Right cardiac atrium (tissue), 5 donors: Measurements from ENCODE around the gene TIPARP. TPM values are rescaled to one million over a fixed set of nuclear protein-coding genes. Genes with fewer than 3 reads are reported as not detected.

ENCODE experiments used
- ATAC-seq, 2 donors: fragments of 200-7000 bp; cut with Tn5 transposase; one replicate each; pipeline versions ENCODE4 v1.8.0 to v1.9.1; 2020; ENCODE audit warnings: moderate library complexity in 2 of 2, mild to moderate bottlenecking in 1 of 2
- DNase-seq, 3 donors: peaks; one replicate each; pipeline ENCODE4 v3.0.0-alpha.2; 2020
- H3K27ac ChIP-seq: one replicate; pipeline ENCODE4 v1.5.1; 2013; ENCODE audit warnings: mild to moderate bottlenecking, low read length, control low read depth, moderate library complexity
- H3K27me3 ChIP-seq: one replicate; pipeline ENCODE4 v1.6.1; 2013; ENCODE audit not compliant: control insufficient read depth, insufficient read depth
- H3K4me1 ChIP-seq: one replicate; pipeline ENCODE4 v1.6.1; 2013; ENCODE audit warnings: low read length; ENCODE audit not compliant: control insufficient read depth, insufficient read depth
- H3K4me3 ChIP-seq: one replicate; pipeline ENCODE4 v1.5.1; 2013; ENCODE audit warnings: low read length, control low read depth
- H3K9me3 ChIP-seq: one replicate; pipeline ENCODE4 v1.6.1; 2013; ENCODE audit warnings: low read length; ENCODE audit not compliant: control insufficient read depth
- WGBS: extraction: QIAGEN DNeasy Blood & Tissue Kit; methylation state at CpG from one replicate; pipeline ENCODE4 v1.1.7; 2013; 5-methylcytosine and 5-hydroxymethylcytosine counted together
- intact Hi-C, 4 donors: fragments of 100-400 bp; cut with DNase I; formaldehyde crosslinking; loops; one replicate each; pipeline versions ENCODE4 v1.11.0 to v1.14.0; 2022 to 2023
- polyA plus RNA-seq: library from polyadenylated mRNA; stranded (reverse); fragments of 200-250 nt; gene quantifications from one replicate; pipeline ENCODE4 v1.2.3, GENCODE V29; 2013
- total RNA-seq, 4 donors: library from RNA; stranded (reverse); fragmentation: NEBNext Ultra II Directional; extraction: Animal tissue kit (Norgen Biotek cat#: 25700); gene quantifications; one replicate each; pipeline ENCODE4 v1.2.1, GENCODE V29; 2021
- donor health status: healthy with polysubstance abuse.
- donor health status: DM: no; HTN: yes; CAD: no.
- donor health status: DM: no; HTN: no; CAD: no.
- donor health status: DM: no; HTN: yes; CAD: no; lungs with severe emphysema.
- donor health status: DM: yes; HTN: yes; CAD: no.

The TIPARP gene
- total and polyA plus RNA-seq, 5 donors, result 24.3 to 51.3 (median 40.7) TPM

DNA sequence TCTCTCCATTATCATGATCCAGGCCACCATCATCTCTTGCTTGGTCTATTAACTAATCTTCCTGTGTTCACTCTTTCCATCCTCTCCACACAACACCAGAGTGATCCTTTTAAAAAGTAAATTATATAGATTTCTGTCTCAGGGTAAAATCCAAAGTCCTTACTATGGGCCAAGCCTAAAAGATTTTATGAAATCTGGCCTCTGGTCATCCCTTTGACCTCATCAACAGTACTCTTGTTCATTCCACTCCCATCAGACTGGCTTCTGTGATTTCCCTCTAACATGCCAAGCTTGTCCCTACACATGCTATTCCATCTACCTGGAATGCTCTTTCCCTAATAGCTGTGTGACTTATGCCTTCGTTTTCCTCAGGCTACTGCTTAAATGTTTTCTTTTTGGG is 8.3 kb upstream of the TIPARP start:
- Histone ChIP-seq H3K4me3 (no peak overlapping the region), H3K9me3 (no peaks in the 10 kb centered on the region), H3K27ac (no peak overlapping the region), H3K4me1 (no peaks in the 10 kb centered on the region), H3K27me3 (no peaks in the 10 kb centered on the region)
- no peak for ATAC-seq
- intact Hi-C loops, result no loop called here
- DNase-seq, result no peak
- WGBS, result 92% methylated on average over 1 of the region's 1 CpG

- no peaks in the 10 kb centered on the region for H3K4me1 ChIP-seq
- DNase-seq (no peak), ATAC-seq (peak; percentile 31 to 32)
- H3K4me3 ChIP-seq, result no peak overlapping the region
- no peaks in the 10 kb centered on the region for H3K27me3 ChIP-seq
- intact Hi-C loops, result no loop called here
- H3K9me3 ChIP-seq, result no peaks in the 10 kb centered on the region
- H3K27ac ChIP-seq, result no peak overlapping the region
- WGBS, result 44% methylated on average over 4 of the region's 4 CpGs
These were observed 6.2 kb upstream of the TIPARP start for GRCh38 chr3:156668073-156668763.

DNA sequence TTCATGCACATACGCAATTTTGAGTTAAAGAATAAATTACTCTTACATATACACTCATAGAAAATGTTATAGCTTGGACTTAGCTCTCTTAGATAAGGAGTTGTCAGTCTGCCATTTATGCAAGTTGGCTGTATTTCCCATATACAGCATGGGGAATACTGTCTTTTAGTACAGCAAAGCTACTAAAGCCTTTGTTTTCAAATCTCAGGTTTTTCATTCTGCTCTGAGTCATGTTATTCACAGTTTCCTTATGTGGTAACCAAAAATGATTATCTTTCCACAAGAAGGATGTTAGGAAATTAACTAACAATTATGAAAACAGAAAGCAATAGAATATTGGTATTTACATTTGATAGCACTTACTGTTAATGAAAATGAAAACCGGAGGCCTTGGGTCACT is 4.3 kb upstream of the TIPARP start:
- Histone ChIP-seq H3K27me3 (no peaks in the 10 kb centered on the region), H3K27ac (no peak overlapping the region), H3K9me3 (no peaks in the 10 kb centered on the region), H3K4me3 (no peak overlapping the region), H3K4me1 (no peaks in the 10 kb centered on the region)
- intact Hi-C loops, result loop anchor here (5.0 to 10.0 kb wide), 6 partner anchors 115 to 467 kb away; partner anchors contain the start of genes SSR3 (in 2 of the 4) and LEKR1 (in 1 of the 4)
- ATAC-seq (no peak), DNase-seq (no peak)
- WGBS, result 90% methylated on average over 2 of the region's 2 CpGs

DNA sequence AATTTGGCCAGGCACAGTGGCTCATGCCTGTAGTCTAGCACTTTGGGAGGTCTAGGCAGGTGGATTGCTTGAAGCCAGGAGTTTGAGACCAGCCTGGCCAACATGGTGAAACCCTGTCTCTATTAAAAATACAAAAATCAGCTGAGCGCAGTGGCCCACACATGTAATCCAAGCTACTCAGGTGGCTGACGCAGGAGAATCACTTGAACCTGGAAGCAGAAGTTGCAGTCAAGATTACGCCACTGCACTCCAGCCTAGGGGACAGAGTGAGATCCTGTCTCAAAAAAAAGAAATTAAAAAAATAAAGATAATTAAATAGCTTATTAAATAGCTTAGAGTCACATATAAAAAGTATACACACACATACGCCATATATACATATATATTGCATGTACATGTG is 3.7 kb upstream of the TIPARP start:
- WGBS, result 71% methylated on average over 4 of the region's 4 CpGs
- H3K27me3 ChIP-seq, result no peaks in the 10 kb centered on the region
- no peak overlapping the region for H3K4me3 ChIP-seq
- H3K9me3 ChIP-seq, result no peaks in the 10 kb centered on the region
- H3K27ac ChIP-seq, result no peak overlapping the region
- no peaks in the 10 kb centered on the region for H3K4me1 ChIP-seq
- intact Hi-C loops, result loop anchor here (5.0 to 10.0 kb wide), 6 partner anchors 116 to 467 kb away; partner anchors contain the start of genes SSR3 (in 2 of the 4) and LEKR1 (in 1 of the 4)
- ATAC-seq, result no peak
- no peak for DNase-seq

DNA sequence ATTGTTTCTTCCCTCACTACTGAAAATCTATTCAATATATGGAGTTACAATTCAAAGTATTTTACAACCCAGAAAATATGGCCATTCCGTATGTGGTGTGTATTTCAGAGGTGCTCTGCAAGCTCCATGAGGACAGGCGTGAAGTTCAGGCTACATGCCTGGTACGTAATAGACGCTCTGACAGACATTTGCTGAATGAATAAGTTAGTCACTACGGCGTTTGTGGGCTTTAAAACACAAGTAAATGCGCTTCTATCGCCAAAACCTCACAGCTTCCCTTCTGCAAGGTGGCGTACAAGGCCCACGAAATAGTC is 701 bp upstream of the TIPARP start:
- H3K9me3 ChIP-seq, result no peaks in the 10 kb centered on the region
- intact Hi-C loops, result loop anchor here (2.0 to 10.0 kb wide), 7 partner anchors 119 to 464 kb away; partner anchors contain the start of genes SSR3 (in 2 of the 4) and LEKR1 (in 1 of the 4)
- peak overlapping the region; percentile 59 for H3K27ac ChIP-seq
- peaks cover 5% of the 10 kb centered on the region for H3K4me1 ChIP-seq
- DNase-seq (no peak), ATAC-seq (no peak)
- H3K4me3 ChIP-seq, result peak overlapping the region; percentile 21
- 10% methylated on average over 10 of the region's 10 CpGs for WGBS
- H3K27me3 ChIP-seq, result no peaks in the 10 kb centered on the region

- Histone ChIP-seq H3K27me3 (no peaks in the 10 kb centered on the region), H3K4me1 (peaks cover 5% of the 10 kb centered on the region)
These were observed 780 bp downstream of the TIPARP start for GRCh38 chr3:156674911-156675829.

GRCh38 chr3:156675830-156676767 is 1.7 kb downstream of the TIPARP start:
- Histone ChIP-seq H3K27me3 (no peaks in the 10 kb centered on the region), H3K4me1 (peaks cover 7% of the 10 kb centered on the region), H3K9me3 (no peaks in the 10 kb centered on the region), H3K4me3 (peak overlapping the region; percentile 68), H3K27ac (peak overlapping the region; percentile 90)
- no peak for ATAC-seq
- peak; percentile 32 to 73 (median 53) for DNase-seq
- WGBS, result 10% methylated on average over 18 of the region's 18 CpGs
- intact Hi-C loops, result loop anchor here (2.0 to 10.0 kb wide), 8 partner anchors 121 to 459 kb away; partner anchors contain the start of genes LEKR1 (in 2 of the 4) and SSR3 (in 2 of the 4)

More at GRCh38 chr3:156674911-156675829, 780 bp downstream of the TIPARP start:
- Histone ChIP-seq H3K4me3 (peak overlapping the region; percentile 68), H3K27ac (peak overlapping the region; percentile 90), H3K9me3 (no peaks in the 10 kb centered on the region)
- DNase-seq (peak; percentile 80 to 92 (median 88)), ATAC-seq (peak; percentile 65 to 74)
- under 1% methylated on average over 93 of the region's 93 CpGs for WGBS
- intact Hi-C loops, result loop anchor here (2.0 to 10.0 kb wide), 10 partner anchors 120 to 462 kb away; partner anchors contain the start of genes LEKR1 (in 2 of the 4) and SSR3 (in 2 of the 4)

DNA sequence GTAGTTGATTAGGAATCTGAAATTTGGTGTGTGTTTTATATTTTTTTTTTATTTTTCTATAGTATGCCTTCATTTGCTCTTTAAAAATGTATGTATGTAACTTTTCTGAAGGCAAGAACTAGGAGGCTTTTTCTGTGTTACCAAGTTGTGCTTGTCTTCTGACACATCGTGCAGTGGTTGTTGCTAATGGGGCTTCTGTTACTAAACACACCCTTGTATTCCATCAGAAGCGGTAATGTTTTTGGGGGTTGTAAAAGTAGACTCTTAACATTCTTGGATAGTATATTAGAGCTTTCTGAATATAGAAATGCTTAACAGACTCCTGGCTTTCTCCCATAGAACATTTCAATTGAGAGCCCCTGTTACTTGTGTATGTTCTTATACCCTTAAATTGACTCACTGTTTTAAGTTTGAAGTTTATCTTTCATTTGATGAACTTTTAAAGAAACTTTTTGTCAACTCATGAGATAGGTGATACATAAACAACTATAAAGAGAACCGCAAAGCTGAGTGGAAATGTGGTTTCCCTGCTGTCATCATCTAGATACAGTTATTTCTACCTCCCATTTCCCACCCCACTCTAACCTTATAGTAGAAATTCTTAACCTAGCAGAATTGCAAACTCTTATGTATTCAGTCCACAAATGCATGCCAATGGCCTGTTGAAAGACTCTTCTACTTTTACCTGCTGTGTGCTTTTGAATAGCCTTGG is 2.5 kb downstream of the TIPARP start:
- Histone ChIP-seq H3K4me3 (peak overlapping the region; percentile 68), H3K9me3 (no peaks in the 10 kb centered on the region), H3K27ac (no peak overlapping the region), H3K4me1 (peaks cover 7% of the 10 kb centered on the region), H3K27me3 (no peaks in the 10 kb centered on the region)
- intact Hi-C loops, result loop anchor here (5.0 to 10.0 kb wide), 7 partner anchors 122 to 458 kb away; partner anchors contain the start of genes LEKR1 (in 2 of the 4) and SSR3 (in 2 of the 4)
- WGBS, result 55% methylated on average over 3 of the region's 3 CpGs
- DNase-seq (no peak), ATAC-seq (no peak)

DNA sequence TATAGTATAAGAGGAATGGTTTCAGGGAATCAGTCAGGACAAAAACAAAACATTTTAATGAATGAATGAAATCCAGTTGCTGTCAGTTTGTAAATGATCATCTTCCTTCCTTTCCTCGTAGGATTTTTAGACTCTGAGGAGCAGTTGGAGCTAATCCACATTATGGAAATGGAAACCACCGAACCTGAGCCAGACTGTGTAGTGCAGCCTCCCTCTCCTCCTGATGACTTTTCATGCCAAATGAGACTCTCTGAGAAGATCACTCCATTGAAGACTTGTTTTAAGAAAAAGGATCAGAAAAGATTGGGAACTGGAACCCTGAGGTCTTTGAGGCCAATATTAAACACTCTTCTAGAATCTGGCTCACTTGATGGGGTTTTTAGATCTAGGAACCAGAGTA is 3.1 kb downstream of the TIPARP start:
- intact Hi-C loops, result loop anchor here (5.0 to 10.0 kb wide), 7 partner anchors 123 to 457 kb away; partner anchors contain the start of genes LEKR1 (in 2 of the 4) and SSR3 (in 2 of the 4)
- ATAC-seq (no peak), DNase-seq (no peak)
- WGBS, result 21% methylated on average over 2 of the region's 2 CpGs
- peaks cover 7% of the 10 kb centered on the region for H3K4me1 ChIP-seq
- no peaks in the 10 kb centered on the region for H3K27me3 ChIP-seq
- peak overlapping the region; percentile 31 for H3K27ac ChIP-seq
- no peak overlapping the region for H3K4me3 ChIP-seq
- no peaks in the 10 kb centered on the region for H3K9me3 ChIP-seq
